Glomerular visceral epithelial cell (primary cell): ENCODE results near the gene SERAC1.

ENCODE experiments used
- DNase-seq: peaks from one replicate; pipeline ENCODE4 v3.0.0-alpha.2; 2016; ENCODE audit errors: extremely low spot score

Gene SERAC1

GRCh38 chr6:158124288-158124687, 43.8 kb downstream of the SERAC1 start:
- DNase-seq, result no peak

- DNase-seq, result no peak
These were observed 46.0 kb downstream of the SERAC1 start for GRCh38 chr6:158122048-158122447.

GRCh38 chr6:158121335-158121734, 46.7 kb downstream of the SERAC1 start:
- DNase-seq, result no peak

GRCh38 chr6:158118886-158119285, 49.2 kb downstream of the SERAC1 start:
- no peak for DNase-seq

GRCh38 chr6:158115508-158115907, 52.6 kb downstream of the SERAC1 start:
- DNase-seq, result no peak

GRCh38 chr6:158115102-158115501, 53.0 kb downstream of the SERAC1 start:
- DNase-seq, result no peak

- DNase-seq, result no peak
These were observed 54.3 kb downstream of the SERAC1 start for GRCh38 chr6:158113802-158114201.

- DNase-seq, result no peak
These were observed 56.1 kb downstream of the SERAC1 start for GRCh38 chr6:158111987-158112386.

GRCh38 chr6:158110986-158111385, 57.1 kb downstream of the SERAC1 start:
- DNase-seq, result no peak

- DNase-seq, result no peak
These were observed 58.3 kb downstream of the SERAC1 start for GRCh38 chr6:158109748-158110147.

- no peak for DNase-seq
These were observed 63.4 kb downstream of the SERAC1 start for GRCh38 chr6:158104696-158105095.

GRCh38 chr6:158103228-158103627, 64.8 kb downstream of the SERAC1 start:
- no peak for DNase-seq

GRCh38 chr6:158095671-158096070, 72.4 kb downstream of the SERAC1 start:
- no peak for DNase-seq

- DNase-seq, result no peak
These were observed 73.0 kb downstream of the SERAC1 start for GRCh38 chr6:158095031-158095430.

- no peak for DNase-seq
These were observed 75.3 kb downstream of the SERAC1 start for GRCh38 chr6:158092806-158093205.

GRCh38 chr6:158087224-158087867, 80.7 kb downstream of the SERAC1 start:
- DNase-seq, result no peak

GRCh38 chr6:158086504-158087223, 81.4 kb downstream of the SERAC1 start:
- DNase-seq, result peak; percentile 76

GRCh38 chr6:158086054-158086503, 82.0 kb downstream of the SERAC1 start:
- no peak for DNase-seq

GRCh38 chr6:158085261-158086053, 82.6 kb downstream of the SERAC1 start:
- no peak for DNase-seq

- DNase-seq, result no peak
These were observed 84.4 kb downstream of the SERAC1 start for GRCh38 chr6:158083455-158084325.

GRCh38 chr6:158081657-158081935, 86.5 kb downstream of the SERAC1 start:
- DNase-seq, result no peak
